Lung (tissue), 12 donors: ENCODE results near the gene GALNT6. TPM values are rescaled to one million over a fixed set of nuclear protein-coding genes. Genes with fewer than 3 reads are reported as not detected.

Experiments
- ATAC-seq: fragments of 200-7000 bp; cut with Tn5 transposase; one replicate; pipeline ENCODE4 v1.9.1; 2020; ENCODE audit warnings: moderate number of reproducible peaks; ENCODE audit not compliant: insufficient read depth, low FRiP score
- DNase-seq, 3 donors: peaks; one replicate each; pipeline ENCODE4 v3.0.0-alpha.2; 2013 to 2017
- H3K27ac ChIP-seq, 2 donors: one replicate each; pipeline ENCODE4 v1.5.1; 2013; ENCODE audit warnings: mild to moderate bottlenecking in 2 of 2, moderate library complexity in 2 of 2, control low read depth in 1 of 2, inconsistent platforms in 1 of 2, low read depth in 1 of 2, low read length in 1 of 2
- H3K27me3 ChIP-seq, 3 donors: one replicate each; pipeline ENCODE4 v1.5.1; 2013; ENCODE audit warnings: low read length in 2 of 3; ENCODE audit not compliant: control insufficient read depth in 3 of 3, insufficient read depth in 3 of 3
- H3K36me3 ChIP-seq, 4 donors: one replicate each; pipeline ENCODE4 v1.5.1; 2013; ENCODE audit warnings: low read length in 4 of 4, mild to moderate bottlenecking in 1 of 4, moderate library complexity in 1 of 4; ENCODE audit not compliant: control insufficient read depth in 4 of 4, insufficient read depth in 4 of 4
- H3K4me1 ChIP-seq, 5 donors: one replicate each; pipeline ENCODE4 v1.5.1; 2013; ENCODE audit warnings: low read length in 5 of 5, mild to moderate bottlenecking in 2 of 5, moderate library complexity in 1 of 5; ENCODE audit not compliant: control insufficient read depth in 5 of 5, insufficient read depth in 5 of 5
- H3K4me3 ChIP-seq: one replicate; pipeline ENCODE4 v1.5.1; 2013; ENCODE audit warnings: mild to moderate bottlenecking, control low read depth, moderate library complexity
- H3K9ac ChIP-seq, 2 donors: one replicate each; pipeline ENCODE4 v1.5.1; 2013; ENCODE audit warnings: low read length in 2 of 2, control low read depth in 1 of 2; ENCODE audit not compliant: insufficient read depth in 1 of 2
- H3K9me3 ChIP-seq, 4 donors: one replicate each; pipeline ENCODE4 v1.5.1; 2013; ENCODE audit warnings: low read length in 3 of 4, mild to moderate bottlenecking in 1 of 4, moderate library complexity in 1 of 4; ENCODE audit not compliant: control insufficient read depth in 4 of 4, insufficient read depth in 3 of 4
- WGBS, 2 donors: extraction: QIAGEN DNeasy Blood & Tissue Kit; methylation state at CpG; one replicate each; pipeline ENCODE4 v1.1.7; 2013; 5-methylcytosine and 5-hydroxymethylcytosine counted together
- polyA plus RNA-seq, 2 donors: library from polyadenylated mRNA; stranded (reverse); fragments of 200-250 nt; gene quantifications; one replicate each; pipeline ENCODE4 v1.2.1, GENCODE V29; 2013
- total RNA-seq, 2 donors: library from RNA; depleted of rRNA in 1 of 2; stranded (reverse); fragments of >200 nt in 1 of 2; gene quantifications; one replicate each; pipeline ENCODE4 v1.2.1, GENCODE V29; 2014 to 2021
- TF ChIP-seq, protein P1 (sequence below): IDR thresholded peaks from 2 replicates; pipeline ENCODE4 v1.5.1; 2012; ENCODE audit warnings: mild to moderate bottlenecking; ENCODE audit errors: control extremely low read depth, extremely low read depth
- donor health status: control.
- donor health status: control.
- donor health status: Bipolar disorder and iron deficiency.
- donor health status: healthy.
- donor health status: DM: yes; HTN: yes; CAD: no.

The GALNT6 gene
- total and polyA plus RNA-seq, 4 donors = 5.5 to 36.0 (median 9.0) TPM

DNA sequence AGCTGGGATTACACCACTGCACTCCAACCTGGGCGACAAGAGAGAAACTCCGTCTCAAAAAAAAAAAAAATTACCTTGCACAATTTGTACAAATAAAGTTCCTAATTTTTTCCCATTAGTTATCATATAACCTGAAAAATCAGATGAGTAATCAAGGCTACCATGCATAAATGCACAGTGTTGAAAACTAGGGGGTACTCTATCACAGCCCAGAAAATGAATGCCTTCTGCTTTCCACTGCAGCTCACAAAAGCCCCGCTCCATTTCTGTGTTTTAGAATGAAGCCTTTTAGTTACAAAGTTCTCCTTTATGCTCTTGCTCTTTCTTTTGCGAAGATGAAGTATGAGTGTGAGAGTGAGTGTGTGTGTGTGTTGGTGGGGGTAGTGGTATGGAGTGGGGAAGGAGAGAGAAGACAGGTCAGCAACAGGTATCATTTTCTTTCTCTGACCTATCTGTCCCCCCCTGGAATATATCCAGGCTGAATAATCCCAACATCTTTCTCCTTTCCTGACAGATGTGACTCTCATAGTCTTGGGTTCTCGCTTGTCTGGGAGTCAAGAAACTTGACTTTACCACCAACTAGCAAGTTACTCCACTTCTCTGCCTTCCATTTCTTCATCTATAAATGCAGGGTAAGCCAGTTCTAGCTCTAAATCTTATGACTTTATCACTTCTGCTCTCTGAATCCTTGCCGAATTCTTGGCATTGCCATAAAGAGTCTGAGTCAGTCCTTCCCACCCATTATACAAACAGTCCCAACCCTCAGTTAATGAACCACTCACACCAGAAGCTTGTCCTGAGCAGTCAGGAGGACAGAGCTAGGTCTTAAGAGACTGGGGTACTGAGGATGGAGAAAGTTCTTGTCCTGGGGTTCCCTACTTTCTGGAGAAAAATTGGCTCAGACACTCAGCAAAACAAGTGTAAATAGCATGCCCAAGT, 83.3 kb downstream of the GALNT6 start:
- 60 to 66% methylated on average over 6 of the region's 6 CpGs for WGBS, 2 donors
- DNase-seq (peak in 1 of 3 donors; percentile 12), ATAC-seq (peak; percentile 87)

DNA sequence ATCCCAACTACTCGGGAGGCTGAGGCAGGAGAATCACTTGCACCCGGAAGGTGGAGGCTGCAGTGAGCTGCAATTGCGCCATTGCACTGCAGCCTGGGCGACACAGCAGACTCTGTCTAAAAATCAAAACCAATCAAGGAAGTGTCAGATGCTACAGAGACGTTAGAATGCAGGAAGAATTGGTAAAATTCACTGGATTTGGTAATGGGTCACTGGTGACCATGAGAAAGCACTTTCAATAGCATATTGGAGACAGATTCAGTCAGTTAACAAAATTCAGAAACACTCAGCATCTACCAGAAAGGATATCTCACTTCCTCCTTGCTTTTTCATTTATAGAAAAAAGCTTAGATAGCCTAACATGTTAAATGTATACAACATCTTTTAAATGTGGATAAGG, 84.7 kb downstream of the GALNT6 start:
- TF ChIP-seq, protein P1, sequence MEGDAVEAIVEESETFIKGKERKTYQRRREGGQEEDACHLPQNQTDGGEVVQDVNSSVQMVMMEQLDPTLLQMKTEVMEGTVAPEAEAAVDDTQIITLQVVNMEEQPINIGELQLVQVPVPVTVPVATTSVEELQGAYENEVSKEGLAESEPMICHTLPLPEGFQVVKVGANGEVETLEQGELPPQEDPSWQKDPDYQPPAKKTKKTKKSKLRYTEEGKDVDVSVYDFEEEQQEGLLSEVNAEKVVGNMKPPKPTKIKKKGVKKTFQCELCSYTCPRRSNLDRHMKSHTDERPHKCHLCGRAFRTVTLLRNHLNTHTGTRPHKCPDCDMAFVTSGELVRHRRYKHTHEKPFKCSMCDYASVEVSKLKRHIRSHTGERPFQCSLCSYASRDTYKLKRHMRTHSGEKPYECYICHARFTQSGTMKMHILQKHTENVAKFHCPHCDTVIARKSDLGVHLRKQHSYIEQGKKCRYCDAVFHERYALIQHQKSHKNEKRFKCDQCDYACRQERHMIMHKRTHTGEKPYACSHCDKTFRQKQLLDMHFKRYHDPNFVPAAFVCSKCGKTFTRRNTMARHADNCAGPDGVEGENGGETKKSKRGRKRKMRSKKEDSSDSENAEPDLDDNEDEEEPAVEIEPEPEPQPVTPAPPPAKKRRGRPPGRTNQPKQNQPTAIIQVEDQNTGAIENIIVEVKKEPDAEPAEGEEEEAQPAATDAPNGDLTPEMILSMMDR = no peak

More for the DNA sequence above, 83.3 kb downstream of the GALNT6 start:
- Histone ChIP-seq H3K27me3 (no peaks in the 10 kb centered on the region), H3K9ac (no peak overlapping the region), H3K9me3 (no peaks in the 10 kb centered on the region), H3K4me3 (no peak overlapping the region), H3K4me1 (no peaks in the 10 kb centered on the region), H3K36me3 (no peaks in the 10 kb centered on the region), H3K27ac (no peak overlapping the region)
- TF ChIP-seq, protein P1 = no peak

More for the DNA sequence above, 84.7 kb downstream of the GALNT6 start:
- WGBS, 2 donors = 54 to 84% methylated on average over 5 of the region's 5 CpGs
- DNase-seq = no peak
- no peak overlapping the region for H3K4me3 ChIP-seq
- no peaks in the 10 kb centered on the region for H3K27me3 ChIP-seq
- H3K27ac ChIP-seq = no peak overlapping the region
- H3K36me3 ChIP-seq = no peaks in the 10 kb centered on the region
- no peaks in the 10 kb centered on the region for H3K9me3 ChIP-seq
- H3K9ac ChIP-seq = no peak overlapping the region
- no peaks in the 10 kb centered on the region for H3K4me1 ChIP-seq
- ATAC-seq = no peak

Other genes starting within 250 kb of the GALNT6 start
- 10 to 100 TPM; 23.2 to 27.5 TPM for gene TFCP2, start 218.3 kb downstream of the GALNT6 start, total RNA-seq
- gene TFCP2, start 218.3 kb downstream of the GALNT6 start, polyA plus RNA-seq = 10 to 100 TPM in 1 of 2 donors, 1 to 10 TPM in 1; 9.6 to 14.9 TPM
- gene POU6F1, start 173.3 kb downstream of the GALNT6 start, total RNA-seq = 10 to 100 TPM in 1 of 2 donors, 1 to 10 TPM in 1; 9.1 to 16.1 TPM
- 1 to 10 TPM; 3.0 to 9.4 TPM for gene POU6F1, start 173.3 kb downstream of the GALNT6 start, polyA plus RNA-seq
- 100 to 1,000 TPM; 186 to 215 TPM for gene DAZAP2, start 152.6 kb downstream of the GALNT6 start, total RNA-seq
- 100 to 1,000 TPM; 146 to 644 TPM for gene DAZAP2, start 152.6 kb downstream of the GALNT6 start, polyA plus RNA-seq
- 10 to 100 TPM in 1 of 2 donors, 1 to 10 TPM in 1; 9.7 to 26.0 TPM for gene SMAGP, start 121.0 kb downstream of the GALNT6 start, total RNA-seq
- gene SMAGP, start 121.0 kb downstream of the GALNT6 start, polyA plus RNA-seq = 10 to 100 TPM; 17.0 to 17.3 TPM
- 10 to 100 TPM; 13.4 to 22.9 TPM for gene BIN2, start 67.2 kb downstream of the GALNT6 start, total RNA-seq
- 10 to 100 TPM; 12.0 to 54.5 TPM for gene BIN2, start 67.2 kb downstream of the GALNT6 start, polyA plus RNA-seq
- gene CELA1, start 44.7 kb downstream of the GALNT6 start, total RNA-seq = not detected
- under 1 TPM in 1 of 2 donors, not detected in 1; 0.05 TPM for gene CELA1, start 44.7 kb downstream of the GALNT6 start, polyA plus RNA-seq
- gene SLC4A8, start 33.4 kb upstream of the GALNT6 start, total RNA-seq = 10 to 100 TPM in 1 of 2 donors, 1 to 10 TPM in 1; 4.8 to 12.2 TPM
- 1 to 10 TPM; 1.1 to 1.2 TPM for gene SLC4A8, start 33.4 kb upstream of the GALNT6 start, polyA plus RNA-seq
- gene SCN8A, start 199.8 kb upstream of the GALNT6 start, total RNA-seq = under 1 TPM; 0.46 to 0.77 TPM
- under 1 TPM; 0.06 to 0.07 TPM for gene SCN8A, start 199.8 kb upstream of the GALNT6 start, polyA plus RNA-seq